PFSK-1 (cell line): ENCODE data around the gene TBKBP1.

Experiments used
- FOXP2 ChIP-seq: optimal IDR thresholded peaks from 2 replicates; pipeline ENCODE3; 2011; ENCODE audit warnings: borderline replicate concordance, control low read depth, inconsistent platforms; ENCODE audit not compliant: insufficient read depth; ENCODE audit errors: extremely low read length, extremely low read depth
- POLR2AphosphoS5 ChIP-seq: IDR thresholded peaks from 2 replicates; pipeline ENCODE4 v1.6.1; 2012; ENCODE audit warnings: low read depth, mild to moderate bottlenecking, control low read depth, low read length, moderate library complexity
- SIN3A ChIP-seq: IDR thresholded peaks from 2 replicates; pipeline ENCODE4 v1.6.1; 2012; ENCODE audit warnings: mild to moderate bottlenecking, low read length, moderate library complexity, borderline replicate concordance; ENCODE audit not compliant: insufficient read depth
- TAF1 ChIP-seq: IDR thresholded peaks from 2 replicates; pipeline ENCODE4 v1.6.1; 2012; ENCODE audit warnings: low read length, control low read depth, borderline replicate concordance; ENCODE audit not compliant: insufficient read depth
- TF ChIP-seq, protein P1 (sequence below), 2 experiments: IDR thresholded peaks; 2 replicates each; pipeline versions ENCODE4 v1.6.1 to v1.8.0; 2011 to 2012; ENCODE audit warnings: low read depth in 2 of 2, low read length in 2 of 2, control low read depth in 1 of 2, inconsistent platforms in 1 of 2, mild to moderate bottlenecking in 1 of 2, moderate library complexity in 1 of 2; ENCODE audit not compliant: insufficient read depth in 1 of 2

TBKBP1 gene

DNA sequence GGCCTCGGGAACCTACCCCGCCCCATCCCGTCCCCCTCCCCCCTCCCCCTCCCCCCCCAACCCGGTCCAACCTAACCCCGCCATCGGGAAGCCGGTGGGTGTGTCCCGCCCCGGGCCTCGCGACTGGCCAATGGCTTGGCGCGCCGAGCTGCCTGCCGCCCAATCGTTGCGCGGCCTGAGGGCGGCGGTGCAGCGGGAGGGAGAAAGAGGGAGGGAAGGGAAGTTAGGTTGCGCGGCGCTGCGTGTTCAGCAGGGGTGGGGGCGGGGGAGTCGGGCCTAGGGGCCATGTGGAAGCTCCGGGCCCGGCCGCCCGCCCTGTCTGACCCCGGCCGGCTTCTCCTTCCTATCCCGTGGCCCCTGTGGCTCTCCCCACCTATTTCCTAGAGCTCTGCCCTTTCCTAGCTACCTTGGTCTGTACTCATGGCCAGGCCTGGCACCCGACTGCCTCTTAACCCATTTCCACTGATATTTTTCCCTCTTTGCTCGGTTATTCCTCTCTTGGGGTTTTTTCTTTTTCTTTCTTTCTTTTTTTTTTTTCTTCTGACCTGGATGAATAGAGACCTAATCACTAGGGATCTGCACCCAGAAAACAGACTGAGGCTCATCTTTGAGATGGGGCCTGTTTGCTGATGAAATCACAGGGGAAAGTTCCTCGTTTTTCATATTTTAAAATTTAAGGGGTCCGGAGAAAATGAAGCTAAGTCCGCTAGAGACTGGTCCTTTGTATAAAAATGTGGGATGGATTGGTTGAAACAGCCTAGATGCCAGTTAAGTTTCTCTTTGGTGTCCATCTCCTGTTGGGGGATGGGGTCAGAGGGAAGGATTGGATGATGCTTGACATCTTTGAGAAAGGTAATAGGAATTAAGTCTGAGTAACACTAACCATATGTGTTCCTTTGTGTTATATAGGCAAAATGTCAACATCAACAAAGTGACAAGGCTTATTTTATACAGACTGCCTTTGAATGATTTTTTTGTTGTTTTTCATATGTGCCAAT, 43.1 kb upstream of the TBKBP1 start:
- peak; percentile 81 for TF ChIP-seq POLR2AphosphoS5
- peak; percentile 31; the same call in 1 of the 2 replicates for TF ChIP-seq SIN3A
- TF ChIP-seq, protein P1, sequence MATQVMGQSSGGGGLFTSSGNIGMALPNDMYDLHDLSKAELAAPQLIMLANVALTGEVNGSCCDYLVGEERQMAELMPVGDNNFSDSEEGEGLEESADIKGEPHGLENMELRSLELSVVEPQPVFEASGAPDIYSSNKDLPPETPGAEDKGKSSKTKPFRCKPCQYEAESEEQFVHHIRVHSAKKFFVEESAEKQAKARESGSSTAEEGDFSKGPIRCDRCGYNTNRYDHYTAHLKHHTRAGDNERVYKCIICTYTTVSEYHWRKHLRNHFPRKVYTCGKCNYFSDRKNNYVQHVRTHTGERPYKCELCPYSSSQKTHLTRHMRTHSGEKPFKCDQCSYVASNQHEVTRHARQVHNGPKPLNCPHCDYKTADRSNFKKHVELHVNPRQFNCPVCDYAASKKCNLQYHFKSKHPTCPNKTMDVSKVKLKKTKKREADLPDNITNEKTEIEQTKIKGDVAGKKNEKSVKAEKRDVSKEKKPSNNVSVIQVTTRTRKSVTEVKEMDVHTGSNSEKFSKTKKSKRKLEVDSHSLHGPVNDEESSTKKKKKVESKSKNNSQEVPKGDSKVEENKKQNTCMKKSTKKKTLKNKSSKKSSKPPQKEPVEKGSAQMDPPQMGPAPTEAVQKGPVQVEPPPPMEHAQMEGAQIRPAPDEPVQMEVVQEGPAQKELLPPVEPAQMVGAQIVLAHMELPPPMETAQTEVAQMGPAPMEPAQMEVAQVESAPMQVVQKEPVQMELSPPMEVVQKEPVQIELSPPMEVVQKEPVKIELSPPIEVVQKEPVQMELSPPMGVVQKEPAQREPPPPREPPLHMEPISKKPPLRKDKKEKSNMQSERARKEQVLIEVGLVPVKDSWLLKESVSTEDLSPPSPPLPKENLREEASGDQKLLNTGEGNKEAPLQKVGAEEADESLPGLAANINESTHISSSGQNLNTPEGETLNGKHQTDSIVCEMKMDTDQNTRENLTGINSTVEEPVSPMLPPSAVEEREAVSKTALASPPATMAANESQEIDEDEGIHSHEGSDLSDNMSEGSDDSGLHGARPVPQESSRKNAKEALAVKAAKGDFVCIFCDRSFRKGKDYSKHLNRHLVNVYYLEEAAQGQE (IDR thresholded peaks at IDR 0.05; ENCODE audit: insufficient read depth in 1 of 2, low read depth in 2 of 2, low read length in 2 of 2) = peak in 1 of 2 experiments; percentile 52; a peak in 2 of 4 replicates
- peak; percentile 74; the same call in 1 of the 2 replicates for TF ChIP-seq TAF1
- TF ChIP-seq FOXP2 = peak; percentile 71

DNA sequence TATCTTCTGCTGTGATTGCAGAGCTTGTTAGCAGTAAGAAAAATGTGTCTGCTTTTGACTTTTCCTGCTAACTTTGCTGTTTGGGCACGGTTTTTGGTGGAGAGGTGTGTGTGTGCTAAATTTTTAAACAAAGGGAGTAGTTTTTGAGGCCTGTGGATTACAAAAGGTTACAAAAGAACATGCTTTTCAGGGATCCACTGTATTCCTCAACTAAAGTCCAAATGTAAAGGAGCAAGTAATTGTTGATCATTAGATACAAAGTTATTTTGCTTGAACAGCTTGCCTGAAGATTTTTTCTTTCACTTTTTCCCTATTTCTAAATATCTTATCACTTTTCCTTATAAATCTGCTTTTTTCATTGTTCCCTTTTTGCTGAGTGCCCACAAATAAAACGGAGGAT, 42.3 kb upstream of the TBKBP1 start:
- TF ChIP-seq SIN3A (no peak), TAF1 (no peak), FOXP2 (no peak), POLR2AphosphoS5 (no peak)
- TF ChIP-seq, protein P1 (IDR thresholded peaks at IDR 0.05; ENCODE audit: insufficient read depth in 1 of 2, low read depth in 2 of 2, low read length in 2 of 2) = no peak

DNA sequence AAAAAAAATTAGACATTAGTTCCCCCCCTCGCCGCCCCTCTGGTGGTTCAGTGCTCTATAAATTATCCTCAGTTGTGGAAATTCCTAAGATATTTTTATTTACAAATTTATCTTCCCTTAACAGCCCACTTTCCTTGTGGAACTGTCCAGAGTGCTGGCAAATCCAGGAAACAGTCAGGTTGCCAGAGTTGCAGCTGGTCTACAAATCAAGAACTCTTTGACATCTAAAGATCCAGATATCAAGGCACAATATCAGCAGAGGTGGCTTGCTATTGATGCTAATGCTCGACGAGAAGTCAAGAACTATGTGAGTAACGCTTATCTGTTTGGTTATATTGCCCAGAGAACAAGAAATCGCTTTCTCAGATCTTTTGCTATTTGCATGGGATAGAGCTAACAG, 41.4 kb upstream of the TBKBP1 start:
- no peak for TF ChIP-seq POLR2AphosphoS5
- TF ChIP-seq SIN3A = no peak; the same call in 1 of the 2 replicates
- TF ChIP-seq FOXP2 = no peak
- TF ChIP-seq, protein P1 (IDR thresholded peaks at IDR 0.05; ENCODE audit: insufficient read depth in 1 of 2, low read depth in 2 of 2, low read length in 2 of 2) = peak; percentile 70 to 93; a peak in 3 of 4 replicates
- TF ChIP-seq TAF1 = no peak

DNA sequence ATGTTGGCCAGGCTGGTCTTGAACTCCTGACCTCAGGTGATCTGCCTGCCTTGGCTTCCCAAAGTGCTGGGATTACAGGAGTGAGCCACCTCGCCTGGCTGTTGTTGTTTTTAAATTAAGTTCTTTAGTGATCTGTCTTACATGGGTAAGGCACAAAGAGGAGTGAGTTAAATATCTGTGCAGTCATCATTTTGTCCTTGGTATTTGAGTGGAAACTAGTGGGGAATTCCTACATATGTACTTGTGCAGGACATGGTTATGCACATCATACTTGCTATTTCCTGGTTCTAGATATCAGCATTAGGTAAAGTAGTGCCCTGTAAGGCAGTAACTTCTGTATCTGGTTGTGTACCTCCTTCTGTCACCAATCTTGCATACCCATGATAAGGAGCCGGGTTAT, 40.5 kb upstream of the TBKBP1 start:
- no peak for TF ChIP-seq TAF1
- TF ChIP-seq, protein P1 (IDR thresholded peaks at IDR 0.05; ENCODE audit: insufficient read depth in 1 of 2, low read depth in 2 of 2, low read length in 2 of 2) = no peak
- TF ChIP-seq POLR2AphosphoS5 = no peak
- no peak for TF ChIP-seq SIN3A
- TF ChIP-seq FOXP2 = no peak
